Upper lobe of right lung (tissue), 1 donor: ENCODE results near the gene AGPAT2. TPM values are rescaled to one million over a fixed set of nuclear protein-coding genes. Genes with fewer than 3 reads are reported as not detected.

Source experiments
- ATAC-seq: fragments of 200-7000 bp; cut with Tn5 transposase; one replicate; pipeline ENCODE4 v1.9.1; 2020; ENCODE audit warnings: mild to moderate bottlenecking, moderate library complexity
- DNase-seq: peaks from one replicate; pipeline ENCODE4 v3.0.0-alpha.2; 2020
- H3K27ac ChIP-seq: fragments of 200-600 bp; one replicate; pipeline ENCODE4 v1.8.0; 2022
- H3K27me3 ChIP-seq: fragments of 200-600 bp; one replicate; pipeline ENCODE4 v1.8.0; 2022; ENCODE audit warnings: mild to moderate bottlenecking
- H3K36me3 ChIP-seq: fragments of 200-600 bp; one replicate; pipeline ENCODE4 v1.8.0; 2022
- H3K4me1 ChIP-seq: fragments of 200-600 bp; one replicate; pipeline ENCODE4 v1.8.0; 2022
- H3K4me3 ChIP-seq: fragments of 200-600 bp; one replicate; pipeline ENCODE4 v1.8.0; 2022; ENCODE audit warnings: mild to moderate bottlenecking
- H3K9me3 ChIP-seq: fragments of 200-600 bp; one replicate; pipeline ENCODE4 v1.8.0; 2022
- CTCF ChIP-seq: fragments of 200-600 bp; IDR thresholded peaks from one replicate; pipeline ENCODE4 v1.8.0; 2022; ENCODE audit warnings: antibody characterized with exemption
- intact Hi-C: fragments of 100-400 bp; cut with DNase I; formaldehyde crosslinking; loops from one replicate; pipeline ENCODE4 v1.11.0; 2022
- total RNA-seq: library from RNA; stranded (reverse); fragmentation: NEBNext Ultra II Directional; extraction: Animal tissue kit (Norgen Biotek cat#: 25700); gene quantifications from one replicate; pipeline ENCODE4 v1.2.1, GENCODE V29; 2021
- donor health status: DM: no; HTN: yes; CAD: no; lungs with severe emphysema.

AGPAT2 gene
- total RNA-seq, 1 donor from 2014 or later: 117 TPM

GRCh38 chr9:136629879-136630661, 57.2 kb downstream of the AGPAT2 start:
- TF ChIP-seq CTCF: peak; percentile 49
- peaks cover 34% of the 10 kb centered on the region for H3K4me1 ChIP-seq
- no peaks in the 10 kb centered on the region for H3K27me3 ChIP-seq
- no peak overlapping the region for H3K4me3 ChIP-seq
- no peaks in the 10 kb centered on the region for H3K9me3 ChIP-seq
- no peaks in the 10 kb centered on the region for H3K36me3 ChIP-seq
- no peak overlapping the region for H3K27ac ChIP-seq
- intact Hi-C loops: loop anchor here (2.0 to 10.0 kb wide), 2 partner anchors 85 to 141 kb away; partner anchors contain the start of gene NOTCH1
- DNase-seq (peak; percentile 86), ATAC-seq (peak; percentile 69)

- TF ChIP-seq CTCF: no peak
- Histone ChIP-seq H3K27ac (no peak overlapping the region), H3K27me3 (no peaks in the 10 kb centered on the region), H3K9me3 (no peaks in the 10 kb centered on the region), H3K36me3 (no peaks in the 10 kb centered on the region), H3K4me1 (peaks cover 43% of the 10 kb centered on the region), H3K4me3 (no peak overlapping the region)
- intact Hi-C loops: loop anchor here (10.0 kb wide), 1 partner anchor 84 kb away; the partner anchor contains the start of gene NOTCH1
- ATAC-seq (no peak), DNase-seq (no peak)
These were observed 58.0 kb downstream of the AGPAT2 start for GRCh38 chr9:136629001-136629878.

- Histone ChIP-seq H3K27me3 (no peaks in the 10 kb centered on the region), H3K9me3 (no peaks in the 10 kb centered on the region), H3K4me1 (peaks cover 44% of the 10 kb centered on the region), H3K4me3 (no peak overlapping the region), H3K27ac (no peak overlapping the region), H3K36me3 (no peaks in the 10 kb centered on the region)
- no peak for DNase-seq
- no peak for ATAC-seq
- intact Hi-C loops: loop anchor here (10.0 kb wide), 1 partner anchor 83 kb away; the partner anchor contains the start of gene NOTCH1
- TF ChIP-seq CTCF: no peak
These were observed 59.0 kb downstream of the AGPAT2 start for GRCh38 chr9:136628268-136628667.

- ATAC-seq (no peak), DNase-seq (no peak)
- no peaks in the 10 kb centered on the region for H3K36me3 ChIP-seq
- intact Hi-C loops: loop anchor here (10.0 kb wide), 1 partner anchor 83 kb away; the partner anchor contains the start of gene NOTCH1
- H3K4me3 ChIP-seq: no peak overlapping the region
- TF ChIP-seq CTCF: no peak
- peaks cover 44% of the 10 kb centered on the region for H3K4me1 ChIP-seq
- no peaks in the 10 kb centered on the region for H3K27me3 ChIP-seq
- H3K27ac ChIP-seq: no peak overlapping the region
- H3K9me3 ChIP-seq: no peaks in the 10 kb centered on the region
These were observed 59.6 kb downstream of the AGPAT2 start for GRCh38 chr9:136627703-136628102.

GRCh38 chr9:136626740-136627642, 60.3 kb downstream of the AGPAT2 start:
- Histone ChIP-seq H3K27ac (no peak overlapping the region), H3K36me3 (no peaks in the 10 kb centered on the region), H3K4me1 (peaks cover 44% of the 10 kb centered on the region), H3K9me3 (no peaks in the 10 kb centered on the region), H3K4me3 (no peak overlapping the region), H3K27me3 (no peaks in the 10 kb centered on the region)
- TF ChIP-seq CTCF: no peak
- DNase-seq (no peak), ATAC-seq (peak; percentile 4)
- intact Hi-C loops: loop anchor here (10.0 kb wide), 1 partner anchor 82 kb away; the partner anchor contains the start of gene NOTCH1
